OCI-LY1 (cell line): ENCODE measurements around the gene PLD6.

Source experiments
- H2AFZ ChIP-seq: fragments of 200-600 bp; sonication (generic), shearing (Covaris generic); 2 replicates; pipeline ENCODE4 v1.6.0; 2014; ENCODE audit warnings: antibody characterized with exemption, mild to moderate bottlenecking, low read length
- H3F3A ChIP-seq: fragments of 200-600 bp; sonication (generic), shearing (Covaris generic); 2 replicates; pipeline ENCODE4 v1.6.0; 2014; ENCODE audit warnings: mild to moderate bottlenecking, antibody characterized with exemption, low read length, moderate library complexity; ENCODE audit not compliant: insufficient read depth
- H3K27ac ChIP-seq: fragments of 200-600 bp; sonication (generic); 2 replicates; pipeline ENCODE4 v1.5.1; 2014; ENCODE audit warnings: low read length, mixed run types, mild to moderate bottlenecking, low read depth; ENCODE audit not compliant: poor library complexity, severe bottlenecking
- H3K27me3 ChIP-seq: fragments of 200-600 bp; sonication (generic); 2 replicates; pipeline ENCODE4 v1.6.0; 2014; ENCODE audit warnings: antibody characterized with exemption, mild to moderate bottlenecking, low read length, moderate library complexity; ENCODE audit not compliant: insufficient read depth
- H3K36me3 ChIP-seq: fragments of 200-600 bp; sonication (generic); 2 replicates; pipeline ENCODE4 v1.6.1; 2014; ENCODE audit warnings: mild to moderate bottlenecking, antibody characterized with exemption, low read length, moderate library complexity, mixed read lengths; ENCODE audit not compliant: insufficient read depth
- H3K4me1 ChIP-seq: fragments of 200-600 bp; sonication (generic); 2 replicates; pipeline ENCODE4 v1.5.1; 2014; ENCODE audit warnings: mild to moderate bottlenecking, low read length, moderate library complexity; ENCODE audit not compliant: insufficient read depth, severe bottlenecking
- H3K4me2 ChIP-seq: fragments of 200-600 bp; sonication (generic), shearing (Covaris generic); 2 replicates; pipeline ENCODE4 v1.6.1; 2014; ENCODE audit warnings: low read length
- H3K4me3 ChIP-seq: fragments of 200-600 bp; sonication (generic); 2 replicates; pipeline ENCODE4 v1.5.1; 2014; ENCODE audit warnings: low read length, low read depth, mild to moderate bottlenecking, mixed read lengths; ENCODE audit not compliant: poor library complexity, severe bottlenecking
- H3K79me2 ChIP-seq: fragments of 200-600 bp; shearing (Covaris generic); 2 replicates; pipeline ENCODE4 v1.6.1; 2016; ENCODE audit warnings: mixed run types, low read length, mixed read lengths; ENCODE audit not compliant: insufficient read depth
- H3K9ac ChIP-seq: fragments of 200-600 bp; sonication (generic), shearing (Covaris generic); 2 replicates; pipeline ENCODE4 v1.6.1; 2014; ENCODE audit warnings: mild to moderate bottlenecking, low read length, mixed read lengths
- H3K9me2 ChIP-seq: fragments of 200-600 bp; sonication (generic), shearing (Covaris generic); 2 replicates; pipeline ENCODE4 v1.6.1; 2014; ENCODE audit warnings: low read depth, mild to moderate bottlenecking, low read length, mixed read lengths
- H3K9me3 ChIP-seq: fragments of 200-600 bp; shearing (Covaris generic); 2 replicates; pipeline ENCODE4 v1.6.1; 2014; ENCODE audit warnings: low read length, mixed read lengths
- H4K20me1 ChIP-seq: fragments of 200-600 bp; sonication (generic), shearing (Covaris generic); 2 replicates; pipeline ENCODE4 v1.6.0; 2016; ENCODE audit warnings: mild to moderate bottlenecking, low read length; ENCODE audit not compliant: insufficient read depth
- CTCF ChIP-seq: fragments of 200-600 bp; sonication (generic), shearing (Covaris generic); IDR thresholded peaks from 2 replicates; pipeline ENCODE4 v1.5.1; 2017; ENCODE audit warnings: mild to moderate bottlenecking, antibody characterized with exemption, low read length, moderate library complexity, mixed read lengths
- EZH2 ChIP-seq: fragments of 200-600 bp; sonication (generic), shearing (Covaris generic); IDR thresholded peaks from 2 replicates; pipeline ENCODE4 v1.8.0; 2017; ENCODE audit warnings: borderline replicate concordance, mixed run types, mild to moderate bottlenecking, antibody characterized with exemption, low read length, moderate library complexity, mixed read lengths

PLD6 gene

GRCh38 chr17:17237026-17237799 is 31.1 kb upstream of the PLD6 start, which contains the start of gene FLCN:
TSS of gene FLCN (minus strand) at chr17:17237168. CDS start at chr17:17228137, 9,031 bp downstream.
- H4K20me1 ChIP-seq = no peaks in the 10 kb centered on the region
- H3K4me3 ChIP-seq = peak within 1 kb of the TSS; percentile 98
- peaks cover 26% of the 10 kb centered on the region for H3K4me1 ChIP-seq
- TF ChIP-seq EZH2 = no peak
- no peak for TF ChIP-seq CTCF
- H3K27ac ChIP-seq = peak within 1 kb of the TSS; percentile 70
- no peaks in the 10 kb centered on the region for H3K27me3 ChIP-seq
- peaks cover 8% of the 10 kb centered on the region for H3K36me3 ChIP-seq
- H3K79me2 ChIP-seq = peaks cover 18% of the 10 kb centered on the region; the same call in 1 of the 2 replicates
- peak within 1 kb of the TSS; percentile 68 for H2AFZ ChIP-seq
- peak within 1 kb of the TSS; percentile 100 for H3K4me2 ChIP-seq
- no peaks in the 10 kb centered on the region for H3K9me2 ChIP-seq
- H3K9ac ChIP-seq = peak within 1 kb of the TSS; percentile 98
- H3K9me3 ChIP-seq = no peaks in the 10 kb centered on the region
- H3F3A ChIP-seq = no peaks in the 10 kb centered on the region

- H3K4me3 ChIP-seq = peak overlapping the region; percentile 98
- no peaks in the 10 kb centered on the region for H4K20me1 ChIP-seq
- peak overlapping the region; percentile 100 for H3K4me2 ChIP-seq
- peaks cover 7% of the 10 kb centered on the region; the same call in 1 of the 2 replicates for H3K36me3 ChIP-seq
- H3K79me2 ChIP-seq = peaks cover 18% of the 10 kb centered on the region; the same call in 1 of the 2 replicates
- no peak overlapping the region for H2AFZ ChIP-seq
- H3K9me2 ChIP-seq = no peaks in the 10 kb centered on the region
- no peak for TF ChIP-seq EZH2
- TF ChIP-seq CTCF = no peak
- peak overlapping the region; percentile 98 for H3K9ac ChIP-seq
- no peaks in the 10 kb centered on the region for H3K9me3 ChIP-seq
- no peaks in the 10 kb centered on the region for H3F3A ChIP-seq
- H3K27me3 ChIP-seq = no peaks in the 10 kb centered on the region
- H3K27ac ChIP-seq = no peak overlapping the region
- peaks cover 26% of the 10 kb centered on the region for H3K4me1 ChIP-seq
Observed at GRCh38 chr17:17236295-17237025, 30.3 kb upstream of the PLD6 start.

DNA sequence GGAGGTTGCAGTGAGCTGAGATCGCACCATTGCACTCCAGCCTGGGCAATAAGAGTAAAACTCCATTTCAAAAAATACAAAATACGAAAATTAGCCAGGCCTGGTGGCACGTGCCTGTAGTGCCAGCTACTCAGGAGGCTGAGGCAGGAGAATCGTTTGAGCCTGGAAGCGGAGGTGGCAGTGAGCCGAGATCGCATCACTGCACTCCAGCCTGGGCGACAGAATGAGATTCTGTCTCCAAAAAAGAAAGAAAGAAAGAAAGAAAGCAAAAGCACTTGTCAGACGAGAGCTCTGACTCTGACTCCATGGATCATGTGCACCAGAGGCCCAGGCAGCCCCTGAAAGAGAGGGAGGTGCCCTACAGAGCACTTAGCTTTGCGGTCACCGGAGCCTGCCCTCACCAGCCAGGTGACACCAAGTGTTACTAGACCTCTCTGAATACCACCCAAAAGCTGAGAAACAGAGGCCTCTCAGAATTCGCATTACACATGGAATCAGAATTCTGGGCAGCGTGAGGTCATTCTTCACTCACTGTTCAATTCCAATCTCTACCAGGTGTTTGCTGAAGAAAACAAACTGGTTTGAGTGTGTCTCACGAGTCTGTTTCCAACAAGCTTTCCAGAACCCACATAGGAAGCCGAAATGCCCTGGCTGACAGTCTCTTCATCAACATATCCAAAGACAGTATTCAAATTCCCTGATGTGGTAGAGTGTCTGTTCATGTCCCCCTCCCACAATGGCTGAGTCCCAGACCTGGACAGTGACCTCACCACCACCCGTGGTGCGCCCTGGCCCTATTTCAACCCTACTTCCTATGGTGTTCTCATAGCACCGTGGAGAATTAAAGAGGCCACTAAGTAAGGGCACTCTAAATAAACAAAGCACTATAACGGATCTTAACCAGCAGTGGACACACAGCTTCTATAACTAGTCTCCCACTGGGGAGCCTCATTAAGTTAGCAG is 29.4 kb upstream of the PLD6 start:
- H3K27me3 ChIP-seq = no peaks in the 10 kb centered on the region
- peaks cover 15% of the 10 kb centered on the region; the same call in 1 of the 2 replicates for H3K36me3 ChIP-seq
- H3K4me2 ChIP-seq = peak overlapping the region; percentile 100
- peak overlapping the region; percentile 98 for H3K9ac ChIP-seq
- H3F3A ChIP-seq = no peaks in the 10 kb centered on the region
- no peak overlapping the region for H3K27ac ChIP-seq
- H3K9me3 ChIP-seq = no peaks in the 10 kb centered on the region
- H4K20me1 ChIP-seq = no peaks in the 10 kb centered on the region
- no peaks in the 10 kb centered on the region for H3K9me2 ChIP-seq
- H2AFZ ChIP-seq = no peak overlapping the region
- peaks cover 26% of the 10 kb centered on the region for H3K4me1 ChIP-seq
- TF ChIP-seq EZH2 (no peak), CTCF (no peak)
- H3K79me2 ChIP-seq = peaks cover 18% of the 10 kb centered on the region; the same call in 1 of the 2 replicates
- peak overlapping the region; percentile 98 for H3K4me3 ChIP-seq
